Measurements from ENCODE around the gene HARBI1.

DNA sequence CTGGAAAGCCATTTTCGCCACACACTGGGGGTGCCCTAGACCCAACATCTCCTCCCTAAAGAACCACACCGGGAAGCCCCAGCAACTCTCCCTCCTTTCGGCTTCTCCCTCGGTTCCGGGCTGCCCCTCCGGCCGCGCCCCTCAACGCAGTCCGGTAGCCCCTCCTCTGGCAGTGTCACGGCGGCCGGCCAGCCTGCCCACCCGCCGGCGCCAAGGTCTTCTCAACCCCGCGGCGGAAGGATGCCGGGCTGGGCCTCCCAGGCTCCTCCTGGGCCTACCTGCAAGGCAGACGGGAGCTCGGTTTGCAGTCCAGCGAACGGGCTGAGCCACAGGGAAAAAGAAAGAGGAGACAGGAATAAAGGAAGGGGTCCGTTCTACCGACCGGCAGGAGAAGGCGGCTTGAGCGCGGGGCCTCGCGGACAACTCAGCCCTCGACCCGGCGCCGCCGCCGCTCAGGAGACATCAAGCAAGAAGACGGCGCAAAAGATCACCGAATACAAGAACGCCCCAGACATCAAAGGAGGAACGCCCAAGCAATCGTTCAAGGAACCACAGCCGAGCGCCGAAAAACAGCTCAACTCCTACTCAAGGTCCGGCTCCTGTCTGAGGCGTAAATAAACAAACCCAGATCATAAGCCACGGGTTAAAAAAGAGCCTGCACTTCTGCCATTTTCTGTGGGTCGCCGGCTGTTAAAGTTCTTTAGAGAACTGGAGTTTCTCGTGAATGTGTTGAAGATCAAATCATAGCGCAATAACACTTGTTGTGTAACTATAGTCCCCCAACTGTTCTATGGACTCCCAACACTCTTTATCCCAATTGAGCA is 23.3 kb downstream of the HARBI1 start, which contains the start of gene AMBRA1:
- TF ChIP-seq, protein P1, sequence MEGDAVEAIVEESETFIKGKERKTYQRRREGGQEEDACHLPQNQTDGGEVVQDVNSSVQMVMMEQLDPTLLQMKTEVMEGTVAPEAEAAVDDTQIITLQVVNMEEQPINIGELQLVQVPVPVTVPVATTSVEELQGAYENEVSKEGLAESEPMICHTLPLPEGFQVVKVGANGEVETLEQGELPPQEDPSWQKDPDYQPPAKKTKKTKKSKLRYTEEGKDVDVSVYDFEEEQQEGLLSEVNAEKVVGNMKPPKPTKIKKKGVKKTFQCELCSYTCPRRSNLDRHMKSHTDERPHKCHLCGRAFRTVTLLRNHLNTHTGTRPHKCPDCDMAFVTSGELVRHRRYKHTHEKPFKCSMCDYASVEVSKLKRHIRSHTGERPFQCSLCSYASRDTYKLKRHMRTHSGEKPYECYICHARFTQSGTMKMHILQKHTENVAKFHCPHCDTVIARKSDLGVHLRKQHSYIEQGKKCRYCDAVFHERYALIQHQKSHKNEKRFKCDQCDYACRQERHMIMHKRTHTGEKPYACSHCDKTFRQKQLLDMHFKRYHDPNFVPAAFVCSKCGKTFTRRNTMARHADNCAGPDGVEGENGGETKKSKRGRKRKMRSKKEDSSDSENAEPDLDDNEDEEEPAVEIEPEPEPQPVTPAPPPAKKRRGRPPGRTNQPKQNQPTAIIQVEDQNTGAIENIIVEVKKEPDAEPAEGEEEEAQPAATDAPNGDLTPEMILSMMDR (conservative IDR thresholded peaks at IDR 0.05; ENCODE audit: low read length) = no peak
- no peak for TF ChIP-seq EZH2phosphoT487 (IDR thresholded peaks at IDR 0.05; ENCODE audit: borderline replicate concordance)
